Activated T-cell treated with anti-CD3 and anti-CD28 coated beads for 1 hour (primary cell): Measurements from ENCODE around the gene LTB4R2.

Source experiments
- DNase-seq: peaks from one replicate; pipeline ENCODE4 v3.0.0-alpha.2; 2020; ENCODE audit warnings: low read depth

The LTB4R2 gene

GRCh38 chr14:24299255-24300191, 10.4 kb upstream of the LTB4R2 start, which contains the start of the genes DHRS1 and NOP9:
DHRS1 (minus strand) TSS chr14:24299780; CDS start chr14:24299106, 674 bp downstream.
NOP9 (plus strand) TSS chr14:24299850; CDS start chr14:24299955, 105 bp downstream.
- peak; percentile 93 for DNase-seq

DNA sequence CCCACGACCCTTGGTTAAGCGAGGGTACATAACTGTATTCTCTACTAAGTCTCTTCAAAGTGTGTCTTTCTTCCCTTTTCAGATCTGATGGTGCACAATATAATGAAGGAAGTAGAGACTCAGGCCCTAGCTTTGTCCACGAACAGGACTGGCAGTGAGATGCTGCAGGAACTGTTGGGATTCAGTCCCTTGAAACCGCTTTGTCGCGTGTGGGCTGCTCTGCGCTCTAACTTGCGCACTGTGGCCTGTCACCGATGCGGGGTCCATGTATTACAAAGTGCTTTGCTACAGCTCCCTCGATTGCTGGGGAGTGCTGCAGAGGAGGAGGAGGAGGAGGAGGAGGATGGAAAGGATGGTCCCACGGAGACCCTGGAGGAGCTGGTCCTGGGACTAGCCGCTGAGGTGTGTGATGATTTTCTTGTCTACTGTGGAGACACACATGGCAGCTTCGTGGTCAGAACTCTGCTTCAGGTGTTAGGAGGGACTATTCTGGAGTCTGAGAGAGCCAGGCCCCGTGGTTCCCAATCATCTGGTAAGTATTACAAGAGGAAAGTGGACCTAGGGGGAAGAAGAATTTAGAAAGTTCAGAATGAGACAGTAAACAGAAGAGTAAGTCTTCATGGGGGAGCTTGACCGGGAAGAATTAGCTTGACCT, 9.5 kb upstream of the LTB4R2 start:
- no peak for DNase-seq

GRCh38 chr14:24304019-24304387, 5.9 kb upstream of the LTB4R2 start:
- no peak for DNase-seq

- DNase-seq, result no peak
Observed at GRCh38 chr14:24307156-24307574, 2.8 kb upstream of the LTB4R2 start.

DNA sequence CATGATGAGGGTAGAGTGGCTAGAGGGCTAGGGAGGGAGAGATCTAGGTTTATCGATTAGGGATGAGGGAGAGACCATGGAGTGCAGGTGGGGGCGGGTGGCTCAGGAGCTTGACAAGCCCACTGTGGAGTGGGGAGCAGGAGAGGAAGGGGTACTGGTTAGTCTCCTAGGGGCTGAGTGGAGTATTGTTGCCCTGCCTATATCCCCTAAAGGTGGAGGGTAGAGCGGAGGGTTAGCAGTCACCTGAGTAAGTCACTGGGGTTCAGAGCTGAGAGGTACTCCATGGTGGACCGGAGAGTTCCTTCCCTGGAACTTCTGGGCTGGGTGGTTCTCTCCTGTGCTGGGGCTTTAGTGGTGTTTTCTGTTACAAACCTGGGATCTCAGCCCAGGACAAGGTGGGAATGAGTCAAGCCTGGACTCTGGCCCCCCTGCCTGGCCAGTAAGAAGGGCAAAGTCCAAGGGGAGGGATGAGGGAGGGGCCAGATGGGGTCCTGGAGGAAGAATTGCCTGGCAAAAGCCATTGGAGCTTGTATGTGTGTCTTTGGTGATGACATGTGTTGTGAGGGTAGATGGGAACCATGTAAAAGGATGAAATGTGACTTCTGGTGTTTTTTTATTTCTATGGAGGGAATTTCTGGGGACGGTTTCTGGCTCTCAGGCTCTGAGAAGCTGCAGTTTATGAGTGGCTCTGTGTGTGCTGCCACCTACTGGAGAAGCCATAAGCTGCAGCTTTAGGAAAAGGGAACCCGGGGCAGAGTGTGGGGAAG, 2.2 kb upstream of the LTB4R2 start, which contains the start of gene CIDEB:
Gene CIDEB (minus strand): TSS at position 403 of the 767 bp plus-strand sequence. CDS start 119 bp downstream, at position 284.
- peak; percentile 53 for DNase-seq

GRCh38 chr14:24308342-24309124, 1.4 kb upstream of the LTB4R2 start:
- no peak for DNase-seq

- no peak for DNase-seq
Observed at GRCh38 chr14:24310265-24310645, 315 bp downstream of the LTB4R2 start.

GRCh38 chr14:24310646-24311604, 985 bp downstream of the LTB4R2 start, which contains the start of gene LTB4R:
LTB4R (plus strand) TSS chr14:24311502; CDS start chr14:24315652, 4,150 bp downstream.
- peak; percentile 41 for DNase-seq

GRCh38 chr14:24311837-24312615, 2.1 kb downstream of the LTB4R2 start:
- DNase-seq, result no peak

GRCh38 chr14:24312736-24313507, 3.0 kb downstream of the LTB4R2 start:
- no peak for DNase-seq

DNA sequence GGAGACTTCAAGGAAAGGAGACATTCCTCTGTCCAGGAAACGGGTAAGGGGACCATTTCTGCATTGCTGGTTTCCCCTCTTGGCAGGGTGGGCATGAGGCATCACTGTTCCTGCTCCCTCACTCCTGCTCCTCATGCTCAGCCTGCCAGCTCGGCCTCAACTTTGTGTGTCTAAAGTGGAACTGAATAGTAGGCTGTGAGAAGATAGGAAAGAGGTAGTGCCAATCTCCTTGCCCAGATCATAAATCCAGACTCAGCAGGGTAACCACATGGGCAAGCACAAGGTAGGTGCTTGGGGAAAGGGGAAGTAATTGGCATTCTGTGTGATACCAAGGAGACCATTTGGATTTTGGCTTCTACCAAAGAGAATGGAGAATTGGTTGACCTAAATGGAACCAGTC, 4.0 kb downstream of the LTB4R2 start:
- DNase-seq, result no peak

DNA sequence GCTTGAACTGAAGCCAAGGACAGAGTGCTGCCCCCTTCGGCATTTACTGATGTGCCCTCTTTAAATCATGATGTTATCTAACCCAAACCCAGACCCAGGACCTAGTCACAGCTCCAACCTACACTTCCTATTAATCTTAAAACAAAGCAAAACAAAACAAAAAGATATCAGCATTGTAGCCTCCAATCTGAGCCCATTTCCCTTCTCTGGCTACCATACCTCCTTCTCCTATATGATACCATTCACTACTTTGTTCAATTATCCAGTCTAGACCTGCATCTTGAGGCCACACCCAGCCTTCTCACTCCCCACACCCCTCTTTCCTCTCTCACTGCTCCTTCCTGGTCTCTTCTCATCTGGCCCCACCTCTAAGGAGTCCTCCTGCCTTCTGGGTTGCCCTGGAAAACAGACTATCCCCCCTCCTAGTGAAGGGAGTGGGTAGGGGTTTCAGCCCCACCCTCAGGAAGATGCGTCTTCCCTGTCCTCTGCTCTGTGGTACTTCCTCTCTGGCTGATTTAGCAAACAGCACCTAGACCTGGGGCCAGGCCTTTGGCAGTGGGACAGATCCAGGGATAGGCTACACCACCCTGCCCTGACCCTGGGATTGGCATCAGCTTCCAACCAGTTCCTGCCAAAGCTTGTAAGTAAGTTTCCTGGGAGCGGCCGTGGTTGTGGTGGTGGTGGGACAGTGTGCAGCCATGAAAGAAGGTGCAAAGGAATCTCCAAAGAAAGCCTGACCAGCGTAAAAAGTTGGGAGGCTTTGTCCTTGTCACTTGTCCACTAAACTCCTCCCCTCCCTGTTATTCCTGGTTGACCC, 4.6 kb downstream of the LTB4R2 start:
- no peak for DNase-seq

DNA sequence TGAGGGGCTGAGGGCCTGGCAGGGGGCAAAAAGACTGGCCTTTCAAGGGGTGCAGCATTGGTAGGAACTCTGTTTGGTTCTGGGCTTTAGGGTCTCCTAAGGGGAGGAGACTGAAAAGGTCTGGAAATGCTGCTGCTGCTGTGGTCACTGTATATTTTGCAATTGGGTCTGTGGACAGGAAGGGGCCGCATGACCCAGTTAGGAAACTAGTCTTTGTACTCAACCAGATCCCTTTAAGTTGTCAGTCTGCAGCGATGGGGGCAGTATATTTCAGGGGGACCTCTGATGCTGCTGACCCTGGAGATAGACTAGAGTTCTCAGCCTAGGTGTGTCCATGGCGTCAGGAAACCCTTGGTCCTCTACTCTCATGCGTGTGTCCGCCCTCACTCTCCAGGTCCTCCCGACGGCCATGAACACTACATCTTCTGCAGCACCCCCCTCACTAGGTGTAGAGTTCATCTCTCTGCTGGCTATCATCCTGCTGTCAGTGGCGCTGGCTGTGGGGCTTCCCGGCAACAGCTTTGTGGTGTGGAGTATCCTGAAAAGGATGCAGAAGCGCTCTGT, 5.4 kb downstream of the LTB4R2 start:
- DNase-seq, result no peak

- DNase-seq, result no peak
Observed at GRCh38 chr14:24315807-24316596, 6.1 kb downstream of the LTB4R2 start.

- no peak for DNase-seq
Observed at GRCh38 chr14:24316597-24316950, 6.6 kb downstream of the LTB4R2 start.

- DNase-seq, result no peak
Observed at GRCh38 chr14:24317141-24317928, 7.4 kb downstream of the LTB4R2 start.
